Ishikawa (cell line): ENCODE data around the gene MUC12.

Experiments used
- CEBPB ChIP-seq: IDR thresholded peaks from 2 replicates; pipeline ENCODE4 v1.6.1; 2012
- EP300 ChIP-seq: IDR thresholded peaks from 2 replicates; pipeline ENCODE4 v1.6.1; 2012; ENCODE audit warnings: borderline replicate concordance
- FOXM1 ChIP-seq: IDR thresholded peaks from 2 replicates; pipeline ENCODE4 v1.6.1; 2012; ENCODE audit warnings: low read depth, borderline replicate concordance
- NFIC ChIP-seq: IDR thresholded peaks from 2 replicates; pipeline ENCODE4 v1.6.1; 2012
- RAD21 ChIP-seq: IDR thresholded peaks from 2 replicates; pipeline ENCODE4 v1.6.1; 2012; ENCODE audit warnings: low read depth
- TAF1 ChIP-seq: IDR thresholded peaks from 2 replicates; pipeline ENCODE4 v1.6.1; 2012; ENCODE audit warnings: low read depth, mild to moderate bottlenecking
- TEAD4 ChIP-seq: IDR thresholded peaks from 2 replicates; pipeline ENCODE4 v1.6.1; 2012
- YY1 ChIP-seq: IDR thresholded peaks from 2 replicates; pipeline ENCODE4 v1.6.1; 2012; ENCODE audit warnings: low read depth
- ZBTB7A ChIP-seq: IDR thresholded peaks from 2 replicates; pipeline ENCODE4 v1.6.1; 2012; ENCODE audit warnings: low read depth
- TF ChIP-seq, protein P1 (sequence below): IDR thresholded peaks from 2 replicates; pipeline ENCODE4 v1.6.1; 2012
- TF ChIP-seq, protein P2 (sequence below): IDR thresholded peaks from 2 replicates; pipeline ENCODE4 v1.6.1; 2012; ENCODE audit warnings: low read depth, mild to moderate bottlenecking

DNA sequence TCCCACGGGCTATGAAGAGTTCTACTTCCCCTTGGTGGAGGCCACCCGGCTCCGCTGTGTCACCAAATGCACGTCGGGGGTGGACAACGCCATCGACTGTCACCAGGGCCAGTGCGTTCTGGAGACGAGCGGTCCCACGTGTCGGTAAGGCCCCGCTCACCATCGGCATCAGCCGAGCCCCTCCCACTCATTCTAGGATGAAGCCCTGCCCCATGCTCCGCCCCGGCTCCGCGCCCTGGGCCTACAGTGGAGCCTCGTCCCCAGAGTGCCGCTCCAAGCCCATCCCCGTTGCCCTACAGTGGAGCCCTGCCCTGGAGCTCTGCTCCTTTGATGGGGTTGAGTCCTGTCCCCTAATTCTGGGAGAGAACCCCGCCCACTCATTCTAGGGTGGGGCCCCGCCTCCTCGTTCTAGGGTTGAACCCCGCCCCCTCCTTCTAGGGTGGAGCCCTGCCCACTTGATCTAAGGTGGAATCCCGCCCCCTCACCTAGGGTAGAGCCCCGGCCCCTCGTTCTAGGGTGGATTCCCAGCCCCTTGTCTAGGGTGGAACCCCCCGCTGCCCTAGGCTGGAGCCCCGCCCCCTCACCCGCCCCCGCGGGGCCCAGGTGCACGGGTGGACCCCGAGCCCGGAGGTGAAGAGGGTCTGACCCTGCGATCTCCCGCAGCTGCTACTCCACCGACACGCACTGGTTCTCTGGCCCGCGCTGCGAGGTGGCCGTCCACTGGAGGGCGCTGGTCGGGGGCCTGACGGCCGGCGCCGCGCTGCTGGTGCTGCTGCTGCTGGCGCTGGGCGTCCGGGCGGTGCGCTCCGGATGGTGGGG, 3.4 kb upstream of the MUC12 start:
- TF ChIP-seq EP300 (0 out of 2 replicates have a peak, but pooled peaks have one; percentile 21), TEAD4 (no peak), NFIC (no peak; the same call in 1 of the 2 replicates), TAF1 (no peak), RAD21 (peak; percentile 65), YY1 (no peak), ZBTB7A (peak; percentile 69; the same call in 1 of the 2 replicates), CEBPB (no peak), FOXM1 (no peak)
- TF ChIP-seq, protein P1, sequence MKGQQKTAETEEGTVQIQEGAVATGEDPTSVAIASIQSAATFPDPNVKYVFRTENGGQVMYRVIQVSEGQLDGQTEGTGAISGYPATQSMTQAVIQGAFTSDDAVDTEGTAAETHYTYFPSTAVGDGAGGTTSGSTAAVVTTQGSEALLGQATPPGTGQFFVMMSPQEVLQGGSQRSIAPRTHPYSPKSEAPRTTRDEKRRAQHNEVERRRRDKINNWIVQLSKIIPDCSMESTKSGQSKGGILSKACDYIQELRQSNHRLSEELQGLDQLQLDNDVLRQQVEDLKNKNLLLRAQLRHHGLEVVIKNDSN = no peak
- TF ChIP-seq, protein P2, sequence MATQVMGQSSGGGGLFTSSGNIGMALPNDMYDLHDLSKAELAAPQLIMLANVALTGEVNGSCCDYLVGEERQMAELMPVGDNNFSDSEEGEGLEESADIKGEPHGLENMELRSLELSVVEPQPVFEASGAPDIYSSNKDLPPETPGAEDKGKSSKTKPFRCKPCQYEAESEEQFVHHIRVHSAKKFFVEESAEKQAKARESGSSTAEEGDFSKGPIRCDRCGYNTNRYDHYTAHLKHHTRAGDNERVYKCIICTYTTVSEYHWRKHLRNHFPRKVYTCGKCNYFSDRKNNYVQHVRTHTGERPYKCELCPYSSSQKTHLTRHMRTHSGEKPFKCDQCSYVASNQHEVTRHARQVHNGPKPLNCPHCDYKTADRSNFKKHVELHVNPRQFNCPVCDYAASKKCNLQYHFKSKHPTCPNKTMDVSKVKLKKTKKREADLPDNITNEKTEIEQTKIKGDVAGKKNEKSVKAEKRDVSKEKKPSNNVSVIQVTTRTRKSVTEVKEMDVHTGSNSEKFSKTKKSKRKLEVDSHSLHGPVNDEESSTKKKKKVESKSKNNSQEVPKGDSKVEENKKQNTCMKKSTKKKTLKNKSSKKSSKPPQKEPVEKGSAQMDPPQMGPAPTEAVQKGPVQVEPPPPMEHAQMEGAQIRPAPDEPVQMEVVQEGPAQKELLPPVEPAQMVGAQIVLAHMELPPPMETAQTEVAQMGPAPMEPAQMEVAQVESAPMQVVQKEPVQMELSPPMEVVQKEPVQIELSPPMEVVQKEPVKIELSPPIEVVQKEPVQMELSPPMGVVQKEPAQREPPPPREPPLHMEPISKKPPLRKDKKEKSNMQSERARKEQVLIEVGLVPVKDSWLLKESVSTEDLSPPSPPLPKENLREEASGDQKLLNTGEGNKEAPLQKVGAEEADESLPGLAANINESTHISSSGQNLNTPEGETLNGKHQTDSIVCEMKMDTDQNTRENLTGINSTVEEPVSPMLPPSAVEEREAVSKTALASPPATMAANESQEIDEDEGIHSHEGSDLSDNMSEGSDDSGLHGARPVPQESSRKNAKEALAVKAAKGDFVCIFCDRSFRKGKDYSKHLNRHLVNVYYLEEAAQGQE = no peak
